ENCODE data around the gene RNF157. TPM values are rescaled to one million over a fixed set of nuclear protein-coding genes. Genes with fewer than 3 reads are reported as not detected.

The RNF157 gene
- total RNA-seq, 4 donors from 2014 or later = 8.1 to 67.1 (median 23.9) TPM

DNA sequence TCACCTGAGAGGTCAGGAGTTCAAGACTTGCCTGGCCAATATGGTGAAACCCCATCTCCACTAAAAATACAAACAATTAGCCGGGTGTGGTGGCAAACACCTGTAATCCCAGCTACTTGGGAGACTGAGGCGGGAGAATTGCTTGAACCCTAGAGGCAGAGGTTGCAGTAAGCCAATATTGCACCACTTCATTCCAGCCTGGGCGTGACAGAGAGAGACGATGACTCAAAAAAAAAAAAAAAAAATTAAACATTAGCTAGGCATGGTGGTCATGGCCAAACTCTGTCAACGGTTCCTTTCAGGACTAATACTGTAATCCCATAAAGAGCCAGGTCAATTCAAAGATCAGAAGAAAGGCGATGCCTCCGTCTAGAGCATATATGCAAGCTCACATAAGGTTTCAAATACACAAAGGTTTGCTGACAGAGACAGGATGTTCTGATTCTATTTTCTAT is 2.4 kb downstream of the RNF157 start:
- TF ChIP-seq, protein P1, sequence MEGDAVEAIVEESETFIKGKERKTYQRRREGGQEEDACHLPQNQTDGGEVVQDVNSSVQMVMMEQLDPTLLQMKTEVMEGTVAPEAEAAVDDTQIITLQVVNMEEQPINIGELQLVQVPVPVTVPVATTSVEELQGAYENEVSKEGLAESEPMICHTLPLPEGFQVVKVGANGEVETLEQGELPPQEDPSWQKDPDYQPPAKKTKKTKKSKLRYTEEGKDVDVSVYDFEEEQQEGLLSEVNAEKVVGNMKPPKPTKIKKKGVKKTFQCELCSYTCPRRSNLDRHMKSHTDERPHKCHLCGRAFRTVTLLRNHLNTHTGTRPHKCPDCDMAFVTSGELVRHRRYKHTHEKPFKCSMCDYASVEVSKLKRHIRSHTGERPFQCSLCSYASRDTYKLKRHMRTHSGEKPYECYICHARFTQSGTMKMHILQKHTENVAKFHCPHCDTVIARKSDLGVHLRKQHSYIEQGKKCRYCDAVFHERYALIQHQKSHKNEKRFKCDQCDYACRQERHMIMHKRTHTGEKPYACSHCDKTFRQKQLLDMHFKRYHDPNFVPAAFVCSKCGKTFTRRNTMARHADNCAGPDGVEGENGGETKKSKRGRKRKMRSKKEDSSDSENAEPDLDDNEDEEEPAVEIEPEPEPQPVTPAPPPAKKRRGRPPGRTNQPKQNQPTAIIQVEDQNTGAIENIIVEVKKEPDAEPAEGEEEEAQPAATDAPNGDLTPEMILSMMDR (IDR thresholded peaks at IDR 0.05; ENCODE audit: low read depth) = no peak

DNA sequence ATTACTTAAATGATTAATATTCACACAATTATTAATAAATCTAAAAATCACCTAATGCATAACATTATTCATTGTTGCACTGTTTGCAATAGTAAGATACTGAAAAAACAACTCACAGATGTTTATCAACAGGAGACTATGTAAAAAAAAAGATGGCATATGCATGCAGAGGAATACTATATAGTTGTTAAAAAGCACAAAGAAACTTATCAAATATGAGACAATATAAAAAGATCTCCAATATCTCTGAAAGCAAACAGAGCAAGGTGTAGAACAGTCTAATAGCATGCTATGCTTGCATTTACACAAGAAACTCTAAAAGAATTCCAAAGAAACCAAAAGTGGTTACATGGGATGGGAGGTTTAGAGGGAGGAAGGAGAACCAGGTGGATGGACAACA is 3.7 kb downstream of the RNF157 start:
- TF ChIP-seq, protein P1 (IDR thresholded peaks at IDR 0.05; ENCODE audit: low read depth) = no peak

DNA sequence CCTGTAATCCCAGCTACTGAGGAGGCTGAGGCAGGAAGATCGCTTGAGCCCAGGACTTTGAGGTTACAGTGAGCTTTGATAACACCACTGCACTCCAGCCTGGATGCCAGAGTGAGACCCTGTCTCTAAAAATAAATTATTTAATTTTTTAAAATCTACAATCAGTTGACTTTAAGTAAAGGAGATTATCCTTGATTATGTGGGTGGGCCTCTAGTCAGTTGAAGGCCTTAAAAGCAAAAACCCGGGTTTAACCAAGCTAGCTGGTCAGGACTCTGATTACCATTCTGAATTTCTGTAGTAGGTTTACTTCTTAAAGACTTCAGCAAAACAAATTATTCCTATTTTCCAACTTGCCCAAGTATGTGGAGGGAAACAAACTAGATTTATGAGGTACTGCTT is 4.4 kb downstream of the RNF157 start:
- TF ChIP-seq, protein P1 (IDR thresholded peaks at IDR 0.05; ENCODE audit: low read depth) = no peak

DNA sequence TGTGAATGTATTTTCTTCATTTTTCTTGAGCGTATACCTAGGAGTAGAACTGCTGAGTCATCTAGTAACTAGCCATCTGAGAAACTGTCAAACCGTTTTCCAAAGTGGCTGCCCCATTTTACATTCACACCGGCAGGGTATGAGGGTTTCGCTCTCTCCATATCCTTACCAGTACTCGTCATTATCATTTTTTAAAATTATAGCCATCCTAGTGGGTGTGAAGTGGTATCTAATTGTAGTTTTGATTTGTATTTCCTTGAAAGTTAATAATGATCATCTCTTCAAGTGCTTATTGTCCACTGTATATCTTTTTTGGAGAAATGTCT is 6.0 kb downstream of the RNF157 start:
- TF ChIP-seq, protein P1 (IDR thresholded peaks at IDR 0.05; ENCODE audit: low read depth) = no peak

DNA sequence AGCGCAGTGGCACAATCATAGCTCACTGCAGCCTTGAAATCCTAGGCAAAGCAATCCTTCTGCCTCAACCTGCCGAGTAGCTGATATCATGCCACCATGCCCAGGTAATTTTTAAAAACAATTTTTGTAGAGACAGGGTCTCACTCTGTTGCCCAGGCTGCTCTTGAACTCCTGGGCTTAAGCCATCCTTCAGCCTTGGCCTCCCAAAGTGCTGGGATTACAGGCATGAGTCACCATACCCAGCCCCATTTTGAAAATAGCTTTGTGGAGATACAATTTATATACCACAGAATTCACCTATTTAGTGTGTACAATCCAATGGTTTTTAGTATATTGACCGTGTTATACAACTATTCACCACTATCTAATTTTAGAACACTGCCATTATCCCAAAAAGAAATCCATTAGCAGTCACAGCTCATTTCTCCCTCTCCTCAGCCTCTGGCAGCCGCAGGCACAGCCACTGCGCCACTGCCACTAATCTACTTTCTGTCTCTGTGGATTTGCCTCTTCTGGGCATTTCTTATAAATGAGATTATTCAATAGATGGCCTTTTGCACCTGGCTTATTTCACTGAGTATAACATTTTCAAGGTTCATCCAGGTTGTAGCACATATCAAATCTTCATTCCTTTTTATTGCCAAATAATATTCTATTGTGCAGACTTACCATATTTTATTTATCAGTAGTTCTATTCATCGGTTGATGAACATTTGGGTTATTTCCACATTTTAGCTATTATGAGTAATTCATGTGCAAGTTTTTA is 6.5 kb downstream of the RNF157 start:
- TF ChIP-seq, protein P1 (IDR thresholded peaks at IDR 0.05; ENCODE audit: low read depth) = no peak

DNA sequence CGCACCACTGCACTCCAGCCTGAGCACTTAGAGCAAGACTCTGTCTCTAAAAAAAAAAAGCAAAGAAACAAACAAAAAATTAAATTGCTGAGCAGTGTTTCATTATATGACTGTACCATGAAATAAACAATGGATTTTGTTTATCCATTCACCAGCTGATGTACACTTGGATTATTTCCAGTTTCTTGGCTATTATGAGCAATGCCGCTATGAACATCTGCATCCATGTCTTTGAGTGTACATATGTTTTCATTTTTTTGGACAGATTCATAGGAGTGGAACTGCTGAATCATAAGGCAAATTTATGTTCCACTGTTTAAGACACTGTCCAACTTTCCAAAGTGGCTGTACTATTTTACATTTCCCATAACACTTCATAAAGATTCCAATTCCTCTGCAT is 8.0 kb downstream of the RNF157 start:
- TF ChIP-seq, protein P1 (IDR thresholded peaks at IDR 0.05; ENCODE audit: low read depth) = no peak

DNA sequence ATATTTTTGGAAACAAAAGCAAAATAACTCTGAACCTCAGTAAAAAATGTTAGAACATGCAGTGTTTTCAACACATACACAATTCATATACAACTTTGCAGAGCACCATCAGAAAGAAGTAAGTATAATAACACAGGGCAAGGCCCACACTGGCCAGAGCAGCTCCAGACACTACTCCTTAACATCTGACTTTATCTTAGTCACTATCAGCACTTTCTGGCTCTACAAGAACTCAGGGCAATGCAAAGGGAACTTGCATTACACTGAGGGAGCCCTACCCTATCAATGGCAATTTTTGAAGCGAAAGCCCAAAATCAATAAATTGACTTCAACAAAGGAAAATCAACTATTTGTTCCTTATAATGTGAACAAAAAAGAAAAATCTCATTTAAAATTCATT is 16.5 kb downstream of the RNF157 start:
- TF ChIP-seq, protein P1 (IDR thresholded peaks at IDR 0.05; ENCODE audit: low read depth) = no peak
